PC-9 (cell line): Measurements from ENCODE around the gene SRPK1. TPM values are rescaled to one million over a fixed set of nuclear protein-coding genes. Genes with fewer than 3 reads are reported as not detected.

ENCODE experiments used
- BruUV-seq: library from RNA; stranded (reverse); fragments of 400-500 nt; replicated peaks from 2 replicates; lab custom pipeline; 2021; lab: Mats Ljungman, UMichigan
- CTCF ChIA-PET: fragments of 300-600 bp; sonication (Branson Sonifier 250); formaldehyde crosslinking; loops from one replicate; lab custom pipeline; 2022; ENCODE audit warnings: antibody characterized with exemption; lab: Charles Lee
- POLR2A ChIA-PET: fragments of 300-600 bp; sonication (Branson Sonifier 250); formaldehyde crosslinking; loops from one replicate; lab custom pipeline; 2022; ENCODE audit warnings: antibody characterized with exemption; ENCODE audit not compliant: unreplicated experiment; lab: Charles Lee
- DNase-seq, 2 experiments: peaks; one replicate each; pipeline versions ENCODE4 v3.0.0 to v3.0.0-alpha.2; 2015 to 2022; ENCODE audit warnings: mixed read lengths in 1 of 2
- H2AFZ ChIP-seq: fragments of 200-600 bp; sonication (generic); 2 replicates; pipeline ENCODE4 v1.8.1; 2017; ENCODE audit warnings: antibody characterized with exemption
- H3F3A ChIP-seq: fragments of 200-600 bp; sonication (generic); 2 replicates; pipeline ENCODE4 v1.8.1; 2017; ENCODE audit warnings: antibody characterized with exemption, mild to moderate bottlenecking, low read depth; ENCODE audit not compliant: insufficient read depth
- H3K27ac ChIP-seq: fragments of 200-600 bp; sonication (generic); 2 replicates; pipeline ENCODE4 v1.6.1; 2016; ENCODE audit warnings: mixed run types
- H3K27me3 ChIP-seq: fragments of 200-600 bp; sonication (generic); 2 replicates; pipeline ENCODE4 v1.6.1; 2016; ENCODE audit warnings: low read depth, mixed run types; ENCODE audit not compliant: insufficient read depth
- H3K36me3 ChIP-seq: fragments of 200-600 bp; sonication (generic); 2 replicates; pipeline ENCODE4 v1.6.1; 2016; ENCODE audit warnings: low read depth, mixed run types
- H3K4me1 ChIP-seq: fragments of 200-600 bp; sonication (generic); replicated peaks from 2 replicates; pipeline ENCODE4 v1.6.1; 2016; ENCODE audit warnings: mixed run types; ENCODE audit not compliant: insufficient read depth
- H3K4me2 ChIP-seq: fragments of 200-600 bp; sonication (generic); 2 replicates; pipeline ENCODE4 v1.6.1; 2017; ENCODE audit warnings: mixed run types
- H3K4me3 ChIP-seq: fragments of 200-600 bp; sonication (generic); 2 replicates; pipeline ENCODE4 v1.6.1; 2016; ENCODE audit warnings: mixed run types
- H3K79me2 ChIP-seq: fragments of 200-600 bp; sonication (generic); 2 replicates; pipeline ENCODE4 v1.6.1; 2017; ENCODE audit warnings: low read depth, mixed run types
- H3K9me2 ChIP-seq: fragments of 200-600 bp; sonication (generic); 2 replicates; pipeline ENCODE4 v1.8.1; 2017; ENCODE audit warnings: mild to moderate bottlenecking; ENCODE audit not compliant: insufficient read depth
- H3K9me3 ChIP-seq: fragments of 200-600 bp; sonication (generic); 2 replicates; pipeline ENCODE4 v1.8.1; 2016; ENCODE audit warnings: low read depth; ENCODE audit not compliant: insufficient read depth
- H4K20me1 ChIP-seq: fragments of 200-600 bp; sonication (generic); 2 replicates; pipeline ENCODE4 v1.8.1; 2017; ENCODE audit not compliant: insufficient read depth
- CTCF ChIP-seq: fragments of 200-600 bp; sonication (generic); conservative IDR thresholded peaks from 2 replicates; pipeline ENCODE4 v1.6.1; 2017; ENCODE audit warnings: mixed run types, antibody characterized with exemption, mild to moderate bottlenecking, moderate library complexity
- EZH2 ChIP-seq: fragments of 200-600 bp; sonication (generic); IDR thresholded peaks from 2 replicates; pipeline ENCODE4 v1.8.0; 2017; ENCODE audit warnings: antibody characterized with exemption, low read depth
- intact Hi-C: fragments of 100-400 bp; cut with micrococcal nuclease; formaldehyde crosslinking; loops from one replicate; pipeline ENCODE4 v1.10.0; 2022; ENCODE audit not compliant: unreplicated experiment
- total RNA-seq: library from RNA; stranded (reverse); gene quantifications from 2 replicates; pipeline ENCODE4 v1.2.3, GENCODE V29; 2021

Gene SRPK1
- total RNA-seq, 1 experiment from 2014 or later = 98.7 TPM

- POLR2A ChIA-PET = no interaction called here
- CTCF ChIA-PET = no interaction called here
- H3K9me2 ChIP-seq = no peaks in the 10 kb centered on the region
- H3K9me3 ChIP-seq = peaks cover 17% of the 10 kb centered on the region
- BruUV-seq = no TSS peak
- H2AFZ ChIP-seq = no peak overlapping the region
- H3K4me2 ChIP-seq = no peak overlapping the region
- peaks cover 71% of the 10 kb centered on the region for H3K36me3 ChIP-seq
- H3K4me1 ChIP-seq = no peaks in the 10 kb centered on the region
- TF ChIP-seq CTCF = no peak
- no peak for TF ChIP-seq EZH2
- peaks cover 95% of the 10 kb centered on the region for H3K79me2 ChIP-seq
- intact Hi-C loops = no loop called here
- DNase-seq = no peak
- H3K27me3 ChIP-seq = no peaks in the 10 kb centered on the region
- peaks cover 19% of the 10 kb centered on the region; the same call in 1 of the 2 replicates for H3F3A ChIP-seq
- peak overlapping the region; percentile 26; the same call in 1 of the 2 replicates for H3K27ac ChIP-seq
- H4K20me1 ChIP-seq = peaks cover 15% of the 10 kb centered on the region
- H3K4me3 ChIP-seq = no peak overlapping the region
Observed at GRCh38 chr6:35907750-35908149, 13.1 kb downstream of the SRPK1 start.

- ChIA-PET POLR2A (no interaction called here), CTCF (interaction anchor here (0.6 kb wide), 1 partner anchor 73 kb away, joined by 24 read pairs; no protein-coding TSS in a partner anchor)
- H3K4me1 ChIP-seq = no peaks in the 10 kb centered on the region
- intact Hi-C loops = no loop called here
- peaks cover 15% of the 10 kb centered on the region for H4K20me1 ChIP-seq
- no peak overlapping the region for H2AFZ ChIP-seq
- no peak overlapping the region for H3K4me2 ChIP-seq
- H3K27ac ChIP-seq = no peak overlapping the region
- BruUV-seq = no TSS peak
- H3K27me3 ChIP-seq = no peaks in the 10 kb centered on the region
- no peaks in the 10 kb centered on the region for H3K9me2 ChIP-seq
- H3K9me3 ChIP-seq = peaks cover 13% of the 10 kb centered on the region
- peaks cover 95% of the 10 kb centered on the region for H3K79me2 ChIP-seq
- H3F3A ChIP-seq = peaks cover 15% of the 10 kb centered on the region; the same call in 1 of the 2 replicates
- TF ChIP-seq EZH2 (no peak), CTCF (no peak)
- H3K4me3 ChIP-seq = no peak overlapping the region
- H3K36me3 ChIP-seq = peaks cover 63% of the 10 kb centered on the region
- no peak for DNase-seq
Observed at GRCh38 chr6:35906499-35906846, 14.4 kb downstream of the SRPK1 start.

GRCh38 chr6:35905841-35906498 lies 14.9 kb downstream of the SRPK1 start:
- Histone ChIP-seq H3K27ac (no peak overlapping the region), H3K9me3 (peaks cover 10% of the 10 kb centered on the region), H3K36me3 (peaks cover 65% of the 10 kb centered on the region), H2AFZ (no peak overlapping the region), H3K4me1 (no peaks in the 10 kb centered on the region), H3K9me2 (no peaks in the 10 kb centered on the region), H3K27me3 (no peaks in the 10 kb centered on the region), H3F3A (peaks cover 15% of the 10 kb centered on the region; the same call in 1 of the 2 replicates), H3K79me2 (peaks cover 95% of the 10 kb centered on the region), H4K20me1 (peaks cover 15% of the 10 kb centered on the region), H3K4me3 (no peak overlapping the region), H3K4me2 (no peak overlapping the region)
- intact Hi-C loops = no loop called here
- TF ChIP-seq EZH2 (no peak), CTCF (no peak)
- POLR2A ChIA-PET = no interaction called here
- BruUV-seq = no TSS peak
- CTCF ChIA-PET = interaction anchor here (0.6 kb wide), 1 partner anchor 73 kb away, joined by 24 read pairs; no protein-coding TSS in a partner anchor
- no peak for DNase-seq
